ENCODE results near the gene HDHD2.

- TF ChIP-seq CTCF (conservative IDR thresholded peaks at IDR 0.05 in 1 of 2, IDR thresholded peaks at IDR 0.05 in 1 of 2; ENCODE audit: low read depth in 1 of 2, low read length in 2 of 2) (no peak), EZH2 (IDR thresholded peaks at IDR 0.05; ENCODE audit: low read length, missing control alignments) (no peak)
Observed at GRCh38 chr18:47095810-47096209, 54.5 kb downstream of the HDHD2 start.
